ENCODE data around the gene NRN1.
"Not testable (repeated sequence)": the region's sequence is repeated elsewhere in the genome, so short reads cannot be mapped to it uniquely, and the experiment has no call there.

Gene NRN1

GRCh38 chr6:5979650-5980420 is 26.9 kb downstream of the NRN1 start:
- Histone ChIP-seq H3K27me3 (replicated peaks) (no peaks in the 10 kb centered on the region), H3K4me3 (ENCODE audit: low read depth, low read length) (no peak overlapping the region), H3K36me3 (replicated peaks) (no peaks in the 10 kb centered on the region), H3K27ac (no peak overlapping the region)
- TF ChIP-seq, protein P1, sequence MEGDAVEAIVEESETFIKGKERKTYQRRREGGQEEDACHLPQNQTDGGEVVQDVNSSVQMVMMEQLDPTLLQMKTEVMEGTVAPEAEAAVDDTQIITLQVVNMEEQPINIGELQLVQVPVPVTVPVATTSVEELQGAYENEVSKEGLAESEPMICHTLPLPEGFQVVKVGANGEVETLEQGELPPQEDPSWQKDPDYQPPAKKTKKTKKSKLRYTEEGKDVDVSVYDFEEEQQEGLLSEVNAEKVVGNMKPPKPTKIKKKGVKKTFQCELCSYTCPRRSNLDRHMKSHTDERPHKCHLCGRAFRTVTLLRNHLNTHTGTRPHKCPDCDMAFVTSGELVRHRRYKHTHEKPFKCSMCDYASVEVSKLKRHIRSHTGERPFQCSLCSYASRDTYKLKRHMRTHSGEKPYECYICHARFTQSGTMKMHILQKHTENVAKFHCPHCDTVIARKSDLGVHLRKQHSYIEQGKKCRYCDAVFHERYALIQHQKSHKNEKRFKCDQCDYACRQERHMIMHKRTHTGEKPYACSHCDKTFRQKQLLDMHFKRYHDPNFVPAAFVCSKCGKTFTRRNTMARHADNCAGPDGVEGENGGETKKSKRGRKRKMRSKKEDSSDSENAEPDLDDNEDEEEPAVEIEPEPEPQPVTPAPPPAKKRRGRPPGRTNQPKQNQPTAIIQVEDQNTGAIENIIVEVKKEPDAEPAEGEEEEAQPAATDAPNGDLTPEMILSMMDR (IDR thresholded peaks at IDR 0.05; ENCODE audit: low read depth, low read length, missing control alignments), result no peak
- in situ Hi-C loops (cut with HindIII; ENCODE audit: low pct_ligation_motif_present, low sequenced_read_pairs), result no loop called here
- DNase-seq, result no peak

DNA sequence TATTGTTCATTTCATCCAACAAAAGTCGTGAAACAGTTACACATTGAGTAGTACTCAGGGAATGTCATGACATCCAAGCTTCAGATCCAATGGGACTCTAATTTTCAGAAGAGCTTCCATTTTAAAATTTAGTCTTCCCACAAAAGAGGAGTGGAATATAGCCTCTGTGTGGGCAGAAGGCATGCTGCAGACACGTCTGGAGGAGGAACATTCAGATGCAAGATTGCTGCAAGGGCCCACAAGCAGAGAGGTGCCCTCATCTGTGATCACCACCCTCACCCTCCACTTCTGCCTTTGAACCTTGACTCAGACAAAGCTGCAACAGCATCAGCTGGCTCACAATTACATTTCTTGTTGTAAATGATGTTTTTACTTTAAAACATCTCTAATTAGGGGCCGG is 29.9 kb downstream of the NRN1 start:
- Histone ChIP-seq H3K36me3 (replicated peaks) (no peaks in the 10 kb centered on the region), H3K27ac (no peak overlapping the region), H3K4me3 (ENCODE audit: low read depth, low read length) (no peak overlapping the region), H3K27me3 (replicated peaks) (no peaks in the 10 kb centered on the region)
- TF ChIP-seq, protein P1 (IDR thresholded peaks at IDR 0.05; ENCODE audit: low read depth, low read length, missing control alignments), result no peak
- DNase-seq, result no peak
- in situ Hi-C loops (cut with HindIII; ENCODE audit: low pct_ligation_motif_present, low sequenced_read_pairs), result no loop called here

GRCh38 chr6:5968817-5969734 is 37.6 kb downstream of the NRN1 start:
- no peaks in the 10 kb centered on the region for H3K36me3 ChIP-seq (replicated peaks)
- peak; percentile 20 for DNase-seq
- in situ Hi-C loops (cut with HindIII; ENCODE audit: low pct_ligation_motif_present, low sequenced_read_pairs), result no loop called here
- no peak overlapping the region for H3K27ac ChIP-seq
- no peaks in the 10 kb centered on the region for H3K27me3 ChIP-seq (replicated peaks)
- no peak overlapping the region for H3K4me3 ChIP-seq (ENCODE audit: low read depth, low read length)
- TF ChIP-seq, protein P1 (IDR thresholded peaks at IDR 0.05; ENCODE audit: low read depth, low read length, missing control alignments), result no peak

GRCh38 chr6:5968036-5968435 is 38.7 kb downstream of the NRN1 start:
- H3K36me3 ChIP-seq (replicated peaks); DNase-seq; H3K27ac ChIP-seq; in situ Hi-C loops (cut with HindIII; ENCODE audit: low pct_ligation_motif_present, low sequenced_read_pairs); H3K27me3 ChIP-seq (replicated peaks); H3K4me3 ChIP-seq (ENCODE audit: low read depth, low read length): not testable (repeated sequence)

GRCh38 chr6:5967594-5967993 is 39.1 kb downstream of the NRN1 start:
- no peak for DNase-seq
- H3K27ac ChIP-seq, result no peak overlapping the region
- no peaks in the 10 kb centered on the region for H3K27me3 ChIP-seq (replicated peaks)
- in situ Hi-C loops (cut with HindIII; ENCODE audit: low pct_ligation_motif_present, low sequenced_read_pairs), result no loop called here
- H3K4me3 ChIP-seq (ENCODE audit: low read depth, low read length), result no peak overlapping the region
- TF ChIP-seq, protein P1 (IDR thresholded peaks at IDR 0.05; ENCODE audit: low read depth, low read length, missing control alignments), result no peak
- no peaks in the 10 kb centered on the region for H3K36me3 ChIP-seq (replicated peaks)

DNA sequence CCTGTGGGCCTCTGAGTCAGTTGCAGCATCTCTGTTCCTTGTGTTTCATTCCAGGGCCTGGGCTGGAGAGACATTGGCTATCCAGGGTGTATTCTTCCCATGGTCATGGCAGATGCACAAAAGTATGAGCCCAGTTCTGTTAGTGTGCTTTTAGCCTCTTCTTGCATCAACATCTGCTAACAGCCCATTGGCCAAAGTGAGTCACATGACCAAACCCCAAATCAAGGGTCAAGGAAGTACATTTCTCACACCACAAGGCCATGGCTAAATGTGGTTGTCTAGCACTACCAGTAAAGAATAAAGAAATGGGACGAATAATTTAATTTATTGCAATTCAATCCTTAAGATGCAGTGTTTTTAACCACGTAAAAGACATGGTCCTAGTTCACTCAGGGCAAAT is 43.9 kb downstream of the NRN1 start:
- Histone ChIP-seq H3K36me3 (replicated peaks) (no peaks in the 10 kb centered on the region), H3K4me3 (ENCODE audit: low read depth, low read length) (no peak overlapping the region), H3K27ac (no peak overlapping the region), H3K27me3 (replicated peaks) (no peaks in the 10 kb centered on the region)
- DNase-seq, result no peak
- in situ Hi-C loops (cut with HindIII; ENCODE audit: low pct_ligation_motif_present, low sequenced_read_pairs), result no loop called here
- TF ChIP-seq, protein P1 (IDR thresholded peaks at IDR 0.05; ENCODE audit: low read depth, low read length, missing control alignments), result no peak

All from brain microvascular endothelial cell (primary cell).